ENCODE measurements around the gene SAMD9L. TPM values are rescaled to one million over a fixed set of nuclear protein-coding genes. Genes with fewer than 3 reads are reported as not detected.

SAMD9L gene
- polyA plus RNA-seq, 1 of the 3 experiments (the other 2 are of a cell fraction): 1.8 TPM

DNA sequence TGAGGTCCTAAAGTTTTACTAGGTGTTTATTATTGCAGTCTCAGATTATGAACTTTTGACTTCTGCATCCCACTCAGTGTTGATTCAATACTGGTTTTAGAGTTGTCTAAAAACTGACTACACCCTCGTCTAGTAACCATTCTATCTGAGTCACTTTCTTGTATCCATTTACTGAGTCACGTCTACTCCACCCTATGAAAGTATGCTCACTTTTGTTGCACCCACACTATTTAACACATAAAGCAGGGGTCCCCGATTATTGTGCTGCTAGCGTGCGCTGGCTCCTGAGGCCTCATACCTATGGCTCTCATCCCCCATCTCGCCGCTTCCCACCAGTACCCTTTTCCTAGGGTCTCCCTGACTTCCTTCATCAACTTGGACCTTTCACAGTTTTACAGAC is 32.4 kb downstream of the SAMD9L start:
- CTCF ChIA-PET: no interaction called here
- TF ChIP-seq FOSL2 (IDR thresholded peaks at IDR 0.05; ENCODE audit: borderline replicate concordance, low read depth) (peak; percentile 30; the same call in 1 of the 2 replicates), EZH2phosphoT487 (IDR thresholded peaks at IDR 0.05; ENCODE audit: borderline replicate concordance, low read depth) (no peak)
- H3F3A ChIP-seq (replicated peaks; ENCODE audit: insufficient read depth): peaks cover 5% of the 10 kb centered on the region
- H3K9me3 ChIP-seq: 0 out of 2 replicates have a peak, but pooled peaks cover 3% of the 10 kb centered on the region
- no peaks in the 10 kb centered on the region for H3K9me2 ChIP-seq
- peaks cover 3% of the 10 kb centered on the region; the same call in 1 of the 2 replicates for H3K79me2 ChIP-seq (ENCODE audit: insufficient read depth)
- H3K27me3 ChIP-seq (ENCODE audit: insufficient read depth): no peaks in the 10 kb centered on the region
- WGBS (ENCODE audit: low lambda C conversion rate): 68% methylated on average over 7 of the region's 7 CpGs
- peak overlapping the region; percentile 12 to 24; a peak in 2 of 4 replicates for H3K4me3 ChIP-seq (ENCODE audit: low read depth in 2 of 2, low read length in 1 of 2)
- POLR2A ChIA-PET: no interaction called here
- no peaks in the 10 kb centered on the region for H3K36me3 ChIP-seq (replicated peaks in 1 of 2; ENCODE audit: control insufficient read depth in 1 of 2, insufficient read depth in 2 of 2, low read length in 1 of 2)
- DNase-seq: no peak
- H3K4me1 ChIP-seq (ENCODE audit: control insufficient read depth in 1 of 2, insufficient read depth in 2 of 2, low read depth in 1 of 2, low read length in 1 of 2): peaks cover 0 to 5% of the 10 kb centered on the region in 2 experiments; a peak in 2 of 4 replicates
- no peaks in the 10 kb centered on the region for H4K20me1 ChIP-seq (ENCODE audit: insufficient read depth)
- H3K4me2 ChIP-seq: peak overlapping the region; percentile 74
- no peak overlapping the region for H3K9ac ChIP-seq
- no peak overlapping the region; the same call in 1 of the 2 replicates for H2AFZ ChIP-seq (ENCODE audit: low read depth)
- no peak overlapping the region; a peak in 1 of 4 replicates for H3K27ac ChIP-seq (ENCODE audit: low read depth in 2 of 2, low read length in 1 of 2)

DNA sequence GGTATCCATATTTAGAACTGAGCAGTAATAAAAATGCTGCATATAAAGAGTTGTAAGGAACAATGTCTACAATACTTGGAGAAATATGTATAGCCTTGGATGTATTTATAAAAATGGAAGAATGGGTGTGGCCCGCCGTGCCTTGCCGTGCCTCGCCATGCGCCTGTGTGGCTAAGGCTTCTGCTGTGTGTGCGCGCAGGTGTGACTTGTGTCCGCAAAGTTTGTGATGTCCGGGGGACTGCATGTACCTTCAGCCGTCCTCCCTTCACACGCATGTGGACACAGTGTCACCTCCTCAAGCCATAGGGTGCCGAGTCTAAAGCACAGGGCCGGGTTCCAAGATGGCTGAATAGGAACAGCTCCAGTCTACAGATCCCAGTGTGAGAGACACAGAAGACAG is 40.2 kb downstream of the SAMD9L start:
- ChIA-PET POLR2A (no interaction called here), CTCF (interaction anchor here (0.7 kb wide), 1 partner anchor 488 kb away, joined by 3 read pairs; no protein-coding TSS in a partner anchor)
- H3K9me3 ChIP-seq: peaks cover 6% of the 10 kb centered on the region; the same call in 1 of the 2 replicates
- no peak overlapping the region for H3K9ac ChIP-seq
- TF ChIP-seq TCF12 (IDR thresholded peaks at IDR 0.05) (no peak), MXI1 (IDR thresholded peaks at IDR 0.05; ENCODE audit: low read depth, low read length) (no peak), JUND (IDR thresholded peaks at IDR 0.05) (no peak), FOXJ3 (CRISPR knock-in tag; IDR thresholded peaks at IDR 0.05) (no peak), FOXM1 (IDR thresholded peaks at IDR 0.05; ENCODE audit: low read depth) (no peak), TEAD4 (IDR thresholded peaks at IDR 0.05; ENCODE audit: borderline replicate concordance, insufficient read depth) (no peak), ELF1 (IDR thresholded peaks at IDR 0.05) (no peak), NRF1 (IDR thresholded peaks at IDR 0.05; ENCODE audit: low read depth, low read length) (no peak), GATA2 (CRISPR knock-in tag; IDR thresholded peaks at IDR 0.05) (no peak), SMC3 (IDR thresholded peaks at IDR 0.05; ENCODE audit: low read depth, low read length) (no peak), NFIC (IDR thresholded peaks at IDR 0.05; ENCODE audit: borderline replicate concordance) (no peak), MEF2A (IDR thresholded peaks at IDR 0.05; ENCODE audit: borderline replicate concordance, low read depth) (no peak), RAD21 (IDR thresholded peaks at IDR 0.05; ENCODE audit: low read length) (no peak), EP300 (IDR thresholded peaks at IDR 0.05; ENCODE audit: borderline replicate concordance in 1 of 2, low read depth in 1 of 2, low read length in 1 of 2) (no peak)
- TF ChIP-seq, protein P1, sequence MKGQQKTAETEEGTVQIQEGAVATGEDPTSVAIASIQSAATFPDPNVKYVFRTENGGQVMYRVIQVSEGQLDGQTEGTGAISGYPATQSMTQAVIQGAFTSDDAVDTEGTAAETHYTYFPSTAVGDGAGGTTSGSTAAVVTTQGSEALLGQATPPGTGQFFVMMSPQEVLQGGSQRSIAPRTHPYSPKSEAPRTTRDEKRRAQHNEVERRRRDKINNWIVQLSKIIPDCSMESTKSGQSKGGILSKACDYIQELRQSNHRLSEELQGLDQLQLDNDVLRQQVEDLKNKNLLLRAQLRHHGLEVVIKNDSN (IDR thresholded peaks at IDR 0.05; ENCODE audit: borderline replicate concordance, low read depth): no peak
- TF ChIP-seq, protein P2, sequence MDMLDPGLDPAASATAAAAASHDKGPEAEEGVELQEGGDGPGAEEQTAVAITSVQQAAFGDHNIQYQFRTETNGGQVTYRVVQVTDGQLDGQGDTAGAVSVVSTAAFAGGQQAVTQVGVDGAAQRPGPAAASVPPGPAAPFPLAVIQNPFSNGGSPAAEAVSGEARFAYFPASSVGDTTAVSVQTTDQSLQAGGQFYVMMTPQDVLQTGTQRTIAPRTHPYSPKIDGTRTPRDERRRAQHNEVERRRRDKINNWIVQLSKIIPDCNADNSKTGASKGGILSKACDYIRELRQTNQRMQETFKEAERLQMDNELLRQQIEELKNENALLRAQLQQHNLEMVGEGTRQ (IDR thresholded peaks at IDR 0.05; ENCODE audit: borderline replicate concordance, low read depth, low read length): no peak
- TF ChIP-seq, protein P3, sequence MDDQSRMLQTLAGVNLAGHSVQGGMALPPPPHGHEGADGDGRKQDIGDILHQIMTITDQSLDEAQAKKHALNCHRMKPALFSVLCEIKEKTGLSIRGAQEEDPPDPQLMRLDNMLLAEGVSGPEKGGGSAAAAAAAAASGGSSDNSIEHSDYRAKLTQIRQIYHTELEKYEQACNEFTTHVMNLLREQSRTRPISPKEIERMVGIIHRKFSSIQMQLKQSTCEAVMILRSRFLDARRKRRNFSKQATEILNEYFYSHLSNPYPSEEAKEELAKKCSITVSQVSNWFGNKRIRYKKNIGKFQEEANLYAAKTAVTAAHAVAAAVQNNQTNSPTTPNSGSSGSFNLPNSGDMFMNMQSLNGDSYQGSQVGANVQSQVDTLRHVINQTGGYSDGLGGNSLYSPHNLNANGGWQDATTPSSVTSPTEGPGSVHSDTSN (IDR thresholded peaks at IDR 0.05): no peak
- TF ChIP-seq, protein P4, sequence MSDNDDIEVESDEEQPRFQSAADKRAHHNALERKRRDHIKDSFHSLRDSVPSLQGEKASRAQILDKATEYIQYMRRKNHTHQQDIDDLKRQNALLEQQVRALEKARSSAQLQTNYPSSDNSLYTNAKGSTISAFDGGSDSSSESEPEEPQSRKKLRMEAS (IDR thresholded peaks at IDR 0.05; ENCODE audit: low read depth): no peak
- H3K4me1 ChIP-seq (ENCODE audit: control insufficient read depth in 1 of 2, insufficient read depth in 2 of 2, low read depth in 1 of 2, low read length in 1 of 2): no peaks in the 10 kb centered on the region
- H3K4me3 ChIP-seq (ENCODE audit: low read depth in 2 of 2, low read length in 1 of 2): no peak overlapping the region
- H2AFZ ChIP-seq (ENCODE audit: low read depth): no peak overlapping the region
- no peaks in the 10 kb centered on the region for H3F3A ChIP-seq (replicated peaks; ENCODE audit: insufficient read depth)
- no peaks in the 10 kb centered on the region for H3K27me3 ChIP-seq (ENCODE audit: insufficient read depth)
- no peak overlapping the region for H3K27ac ChIP-seq (ENCODE audit: low read depth in 2 of 2, low read length in 1 of 2)
- 76% methylated on average over 13 of the region's 13 CpGs for WGBS (ENCODE audit: low lambda C conversion rate)
- H3K36me3 ChIP-seq (replicated peaks in 1 of 2; ENCODE audit: control insufficient read depth in 1 of 2, insufficient read depth in 2 of 2, low read length in 1 of 2): peaks cover 25 to 30% of the 10 kb centered on the region in 2 experiments
- H3K9me2 ChIP-seq: no peaks in the 10 kb centered on the region
- H4K20me1 ChIP-seq (ENCODE audit: insufficient read depth): no peaks in the 10 kb centered on the region
- H3K4me2 ChIP-seq: no peak overlapping the region
- H3K79me2 ChIP-seq (ENCODE audit: insufficient read depth): no peaks in the 10 kb centered on the region
- no peak for DNase-seq

All from SK-N-SH (cell line).